Psoas muscle (tissue), 8 donors: ENCODE measurements around the gene SLC22A16. TPM values are rescaled to one million over a fixed set of nuclear protein-coding genes. Genes with fewer than 3 reads are reported as not detected.

ENCODE experiments used
- ATAC-seq, 4 donors: fragments of 200-7000 bp; cut with Tn5 transposase; one replicate each; pipeline ENCODE4 v1.9.1; 2020; ENCODE audit warnings: moderate library complexity in 3 of 4, mild to moderate bottlenecking in 2 of 4
- DNase-seq, 2 donors: peaks; one replicate each; pipeline ENCODE4 v3.0.0-alpha.2; 2020
- H3K27ac ChIP-seq: fragments of 200-600 bp; one replicate; pipeline ENCODE4 v1.8.0; 2022
- H3K27me3 ChIP-seq, 3 donors: fragments of 200-600 bp in 1 of 3; one replicate each; pipeline versions ENCODE4 v1.6.1 to v1.8.0; 2013 to 2022; ENCODE audit warnings: low read length in 2 of 3, mild to moderate bottlenecking in 2 of 3, moderate library complexity in 1 of 3; ENCODE audit not compliant: insufficient read depth in 3 of 3
- H3K36me3 ChIP-seq, 2 donors: fragments of 200-600 bp in 1 of 2; one replicate each; pipeline versions ENCODE4 v1.6.1 to v1.8.0; 2013 to 2022; ENCODE audit warnings: low read depth in 1 of 2, mild to moderate bottlenecking in 1 of 2, moderate library complexity in 1 of 2; ENCODE audit not compliant: insufficient read depth in 1 of 2
- H3K4me1 ChIP-seq: fragments of 200-600 bp; one replicate; pipeline ENCODE4 v1.8.0; 2022
- H3K4me3 ChIP-seq: fragments of 200-600 bp; one replicate; pipeline ENCODE4 v1.8.0; 2022; ENCODE audit warnings: mild to moderate bottlenecking
- H3K9me3 ChIP-seq: fragments of 200-600 bp; one replicate; pipeline ENCODE4 v1.8.0; 2022
- CTCF ChIP-seq: fragments of 200-600 bp; IDR thresholded peaks from one replicate; pipeline ENCODE4 v1.8.0; 2022; ENCODE audit warnings: antibody characterized with exemption
- WGBS, 3 donors: extraction: QIAGEN DNeasy Blood & Tissue Kit; methylation state at CpG; one replicate each; pipeline versions ENCODE4 v1.1.6 to v1.1.7; 2013; 5-methylcytosine and 5-hydroxymethylcytosine counted together
- intact Hi-C, 2 donors: fragments of 100-400 bp; cut with DNase I; formaldehyde crosslinking; loops; one replicate each; pipeline versions ENCODE4 v1.11.0 to v1.14.2; 2022
- polyA plus RNA-seq, 3 donors: library from polyadenylated mRNA; stranded (reverse); fragments of 200-250 nt; gene quantifications; one replicate each; pipeline ENCODE4 v1.2.3, GENCODE V29; 2013
- total RNA-seq, 4 donors: library from RNA; stranded (reverse); fragmentation: NEBNext Ultra II Directional in 2 of 4; extraction: Animal tissue kit (Norgen Biotek cat#: 25700) in 2 of 4; gene quantifications; one replicate each; pipeline versions ENCODE4 v1.2.1 to v1.2.4, GENCODE V29; 2021 to 2023
- donor health status: healthy with polysubstance abuse.
- donor health status: DM: no; HTN: no; CAD: no; lungs with moderate emphysema.
- donor health status: Bipolar disorder and iron deficiency.
- donor health status: healthy.
- donor health status: DM: yes; HTN: yes; CAD: no.
- donor health status: DM: no; HTN: no; CAD: no.
- donor health status: DM: no; HTN: no; CAD: no.
- donor health status: DM: yes; HTN: yes; CAD: no.

SLC22A16 gene
- total and polyA plus RNA-seq, 7 donors: 0.03 to 0.07 TPM; not detected in 5

GRCh38 chr6:110468731-110469130 lies 7.7 kb downstream of the SLC22A16 start:
- no peaks in the 10 kb centered on the region for H3K9me3 ChIP-seq
- H3K4me1 ChIP-seq: no peaks in the 10 kb centered on the region
- DNase-seq (no peak), ATAC-seq (no peak)
- no peak overlapping the region for H3K27ac ChIP-seq
- WGBS, 3 donors: 44 to 65% (median 63%) methylated on average over 3 of the region's 3 CpGs
- no peaks in the 10 kb centered on the region for H3K36me3 ChIP-seq
- no peak overlapping the region for H3K4me3 ChIP-seq
- intact Hi-C loops: no loop called here
- H3K27me3 ChIP-seq: no peaks in the 10 kb centered on the region
- TF ChIP-seq CTCF: no peak

- Histone ChIP-seq H3K36me3 (no peaks in the 10 kb centered on the region), H3K4me1 (no peaks in the 10 kb centered on the region), H3K9me3 (peaks cover 6% of the 10 kb centered on the region), H3K27me3 (no peaks in the 10 kb centered on the region), H3K27ac (no peak overlapping the region), H3K4me3 (no peak overlapping the region)
- no peak for DNase-seq
- ATAC-seq: no peak
- intact Hi-C loops: no loop called here
- no peak for TF ChIP-seq CTCF
- 76 to 93% (median 82%) methylated on average over 1 of the region's 1 CpG for WGBS, 3 donors
Observed at GRCh38 chr6:110467566-110468140, 8.8 kb downstream of the SLC22A16 start.

- ATAC-seq (no peak), DNase-seq (no peak)
- H3K9me3 ChIP-seq: peaks cover 12% of the 10 kb centered on the region
- no peaks in the 10 kb centered on the region for H3K36me3 ChIP-seq
- intact Hi-C loops: no loop called here
- no peak overlapping the region for H3K4me3 ChIP-seq
- TF ChIP-seq CTCF: no peak
- H3K4me1 ChIP-seq: no peaks in the 10 kb centered on the region
- 64 to 74% (median 68%) methylated on average over 2 of the region's 2 CpGs for WGBS, 3 donors
- no peaks in the 10 kb centered on the region for H3K27me3 ChIP-seq
- H3K27ac ChIP-seq: no peak overlapping the region
Observed at GRCh38 chr6:110462884-110463481, 13.4 kb downstream of the SLC22A16 start.

GRCh38 chr6:110461376-110461775 lies 15.0 kb downstream of the SLC22A16 start:
- no peak for ATAC-seq
- H3K9me3 ChIP-seq: peaks cover 12% of the 10 kb centered on the region
- no peak overlapping the region for H3K4me3 ChIP-seq
- H3K27ac ChIP-seq: no peak overlapping the region
- DNase-seq: no peak
- TF ChIP-seq CTCF: no peak
- no peaks in the 10 kb centered on the region for H3K27me3 ChIP-seq
- intact Hi-C loops: no loop called here
- H3K36me3 ChIP-seq: no peaks in the 10 kb centered on the region
- 98 to 100% (median 100%) methylated on average over 1 of the region's 1 CpG for WGBS, 3 donors
- H3K4me1 ChIP-seq: no peaks in the 10 kb centered on the region

GRCh38 chr6:110459137-110459536 lies 17.3 kb downstream of the SLC22A16 start:
- ATAC-seq: no peak
- no peaks in the 10 kb centered on the region for H3K27me3 ChIP-seq
- no peak for TF ChIP-seq CTCF
- intact Hi-C loops: no loop called here
- no peaks in the 10 kb centered on the region for H3K36me3 ChIP-seq
- no peak overlapping the region for H3K4me3 ChIP-seq
- 84 to 88% (median 87%) methylated on average over 2 of the region's 2 CpGs for WGBS, 3 donors
- peaks cover 12% of the 10 kb centered on the region for H3K9me3 ChIP-seq
- no peak overlapping the region for H3K27ac ChIP-seq
- no peaks in the 10 kb centered on the region for H3K4me1 ChIP-seq
- DNase-seq: no peak
